Gastroesophageal sphincter (tissue), 4 donors: Measurements from ENCODE around the gene SRRD. TPM values are rescaled to one million over a fixed set of nuclear protein-coding genes. Genes with fewer than 3 reads are reported as not detected.

ENCODE experiments used
- ATAC-seq: fragments of 150-250 bp; one replicate; pipeline ENCODE4 v1.9.1; 2016; ENCODE audit warnings: mild to moderate bottlenecking, moderate library complexity
- H3K27ac ChIP-seq, 4 donors: fragments of 200-600 bp; sonication (generic) in 3 of 4; 1 replicate in 3 of 4; 2 replicates in 1 of 4; pipeline ENCODE4 v1.5.1; 2016 to 2019
- H3K27me3 ChIP-seq: fragments of 200-600 bp; sonication (generic); one replicate; pipeline ENCODE4 v1.5.1; 2019
- H3K36me3 ChIP-seq, 2 donors: fragments of 200-600 bp; sonication (generic); one replicate each; pipeline ENCODE4 v1.5.1; 2019; ENCODE audit warnings: control low read depth in 1 of 2
- H3K4me1 ChIP-seq, 3 donors: fragments of 200-600 bp; sonication (generic); 1 replicate in 2 of 3; 2 replicates in 1 of 3; pipeline ENCODE4 v1.5.1; 2016 to 2019; ENCODE audit warnings: control low read depth in 2 of 3
- H3K4me3 ChIP-seq, 2 donors: fragments of 200-600 bp; sonication (generic); one replicate each; pipeline ENCODE4 v1.5.1; 2019; ENCODE audit warnings: mild to moderate bottlenecking in 1 of 2, moderate library complexity in 1 of 2
- H3K9me3 ChIP-seq, 3 donors: fragments of 200-600 bp; sonication (generic); one replicate each; pipeline ENCODE4 v1.5.1; 2017 to 2019; ENCODE audit warnings: control low read depth in 2 of 3
- EP300 ChIP-seq: sonication (generic); formaldehyde crosslinking; IDR thresholded peaks from one replicate; pipeline ENCODE4 v1.6.1; 2017; ENCODE audit warnings: antibody characterized with exemption, mild to moderate bottlenecking
- POLR2A ChIP-seq, 2 donors: fragments of 450-650 bp; IDR thresholded peaks; one replicate each; pipeline ENCODE4 v1.6.1; 2017; ENCODE audit warnings: antibody characterized with exemption in 2 of 2, mild to moderate bottlenecking in 2 of 2, moderate library complexity in 1 of 2
- POLR2AphosphoS5 ChIP-seq: sonication (generic); formaldehyde crosslinking; IDR thresholded peaks from one replicate; pipeline ENCODE4 v1.6.1; 2017; ENCODE audit warnings: antibody characterized with exemption
- WGBS, 2 donors: methylation state at CpG; one replicate each; pipeline ENCODE4 v1.1.5; 2018; ENCODE audit warnings: low coverage in 1 of 2; 5-methylcytosine and 5-hydroxymethylcytosine counted together
- total RNA-seq, 4 donors: library from RNA; depleted of rRNA; stranded (reverse); fragments of >200 nt; gene quantifications; one replicate each; pipeline ENCODE4 v1.1.0, GENCODE V29; 2016
- TF ChIP-seq, protein P1 (sequence below), 4 experiments: fragments of 200-600 bp in 2 of 4; fragments of 450-650 bp in 2 of 4; sonication (generic) in 1 of 4; IDR thresholded peaks; one replicate each; pipeline ENCODE4 v1.5.1; 2017 to 2019; ENCODE audit warnings: antibody characterized with exemption in 4 of 4, mild to moderate bottlenecking in 2 of 4, moderate library complexity in 2 of 4

Gene SRRD
- total RNA-seq, 4 donors from 2014 or later = 16.7 to 30.0 (median 23.5) TPM

DNA sequence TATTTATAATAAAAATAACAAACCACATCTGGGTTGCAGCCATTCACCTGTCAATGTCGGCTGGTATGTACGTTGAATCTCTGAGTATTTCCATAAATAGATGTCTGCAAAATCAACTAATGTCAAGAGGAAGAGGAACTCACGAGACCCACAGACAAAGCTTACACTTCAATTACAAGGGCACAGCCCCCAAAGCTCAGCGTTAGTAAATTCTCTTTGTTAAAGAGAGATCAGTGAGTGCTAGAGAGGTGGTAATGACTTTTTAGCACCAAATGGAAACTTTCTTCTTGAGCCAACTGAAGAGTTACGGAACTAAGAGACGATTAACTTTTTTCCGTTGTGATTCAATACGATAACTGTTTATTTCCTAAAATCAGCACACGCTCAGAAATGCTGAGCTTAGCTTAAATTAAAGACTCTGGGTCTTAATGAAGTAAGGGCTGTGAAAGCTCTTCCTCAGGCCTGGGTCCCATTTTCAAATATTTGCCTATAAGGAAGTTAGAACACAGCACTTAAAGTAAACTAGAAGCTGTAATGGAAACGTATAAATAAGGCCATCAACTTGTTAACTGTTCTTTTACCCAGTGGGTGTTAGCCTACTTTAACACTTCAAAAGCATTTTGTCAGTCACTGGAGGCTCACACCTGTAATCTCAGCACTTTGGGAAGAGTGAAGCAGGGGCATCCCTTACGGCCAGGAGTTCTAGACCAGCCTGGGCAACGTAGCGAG lies 51.4 kb downstream of the SRRD start:
- Histone ChIP-seq H3K4me1 (no peaks in the 10 kb centered on the region), H3K4me3 (no peak overlapping the region), H3K27ac (no peak overlapping the region), H3K9me3 (no peaks in the 10 kb centered on the region), H3K36me3 (peaks cover 0 to 50% of the 10 kb centered on the region in 2 donors), H3K27me3 (no peaks in the 10 kb centered on the region)
- no peak for TF ChIP-seq POLR2AphosphoS5
- no peak for TF ChIP-seq EP300
- TF ChIP-seq POLR2A (IDR thresholded peaks at IDR 0.05) = no peak
- TF ChIP-seq, protein P1, sequence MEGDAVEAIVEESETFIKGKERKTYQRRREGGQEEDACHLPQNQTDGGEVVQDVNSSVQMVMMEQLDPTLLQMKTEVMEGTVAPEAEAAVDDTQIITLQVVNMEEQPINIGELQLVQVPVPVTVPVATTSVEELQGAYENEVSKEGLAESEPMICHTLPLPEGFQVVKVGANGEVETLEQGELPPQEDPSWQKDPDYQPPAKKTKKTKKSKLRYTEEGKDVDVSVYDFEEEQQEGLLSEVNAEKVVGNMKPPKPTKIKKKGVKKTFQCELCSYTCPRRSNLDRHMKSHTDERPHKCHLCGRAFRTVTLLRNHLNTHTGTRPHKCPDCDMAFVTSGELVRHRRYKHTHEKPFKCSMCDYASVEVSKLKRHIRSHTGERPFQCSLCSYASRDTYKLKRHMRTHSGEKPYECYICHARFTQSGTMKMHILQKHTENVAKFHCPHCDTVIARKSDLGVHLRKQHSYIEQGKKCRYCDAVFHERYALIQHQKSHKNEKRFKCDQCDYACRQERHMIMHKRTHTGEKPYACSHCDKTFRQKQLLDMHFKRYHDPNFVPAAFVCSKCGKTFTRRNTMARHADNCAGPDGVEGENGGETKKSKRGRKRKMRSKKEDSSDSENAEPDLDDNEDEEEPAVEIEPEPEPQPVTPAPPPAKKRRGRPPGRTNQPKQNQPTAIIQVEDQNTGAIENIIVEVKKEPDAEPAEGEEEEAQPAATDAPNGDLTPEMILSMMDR (IDR thresholded peaks at IDR 0.05) = no peak
- WGBS, 2 donors = 47 to 54% methylated on average over 12 to 13 of the region's 13 CpGs
- ATAC-seq = no peak

DNA sequence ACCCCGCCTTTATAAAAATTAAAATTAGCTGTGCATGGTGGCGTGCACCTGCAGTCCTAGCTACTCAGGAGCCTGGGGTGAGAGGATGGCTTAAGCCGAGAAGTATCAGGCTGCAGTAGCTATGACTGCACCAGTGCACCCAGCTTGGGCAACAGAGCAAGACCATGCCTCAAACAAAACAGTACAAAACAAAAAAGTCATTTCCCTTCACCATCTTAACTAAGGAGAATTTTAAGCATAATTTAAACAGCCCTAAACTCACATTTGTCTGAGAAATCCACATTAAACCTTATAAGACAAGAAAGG lies 51.9 kb downstream of the SRRD start:
- peaks cover 0 to 50% of the 10 kb centered on the region in 2 donors for H3K36me3 ChIP-seq
- TF ChIP-seq, protein P1 (IDR thresholded peaks at IDR 0.05) = no peak
- no peak for TF ChIP-seq POLR2AphosphoS5
- no peak for TF ChIP-seq POLR2A (IDR thresholded peaks at IDR 0.05)
- no peak for TF ChIP-seq EP300
- 92 to 100% methylated on average over 1 to 3 of the region's 3 CpGs for WGBS, 2 donors
- no peak overlapping the region for H3K4me3 ChIP-seq
- no peaks in the 10 kb centered on the region for H3K27me3 ChIP-seq
- H3K9me3 ChIP-seq = no peaks in the 10 kb centered on the region
- H3K27ac ChIP-seq = no peak overlapping the region
- H3K4me1 ChIP-seq = no peaks in the 10 kb centered on the region
- ATAC-seq = no peak

- no peaks in the 10 kb centered on the region for H3K27me3 ChIP-seq
- H3K4me1 ChIP-seq = no peaks in the 10 kb centered on the region
- H3K27ac ChIP-seq = no peak overlapping the region
- ATAC-seq = no peak
- TF ChIP-seq POLR2A (IDR thresholded peaks at IDR 0.05) (no peak), EP300 (no peak), POLR2AphosphoS5 (no peak)
- TF ChIP-seq, protein P1 (IDR thresholded peaks at IDR 0.05) = no peak
- H3K4me3 ChIP-seq = no peak overlapping the region
- H3K9me3 ChIP-seq = no peaks in the 10 kb centered on the region
- peaks cover 0 to 50% of the 10 kb centered on the region in 2 donors for H3K36me3 ChIP-seq
- WGBS, 2 donors = 90 to 93% methylated on average over 2 to 3 of the region's 12 CpGs
Measured at GRCh38 chr22:26536056-26536761, 52.5 kb downstream of the SRRD start.

DNA sequence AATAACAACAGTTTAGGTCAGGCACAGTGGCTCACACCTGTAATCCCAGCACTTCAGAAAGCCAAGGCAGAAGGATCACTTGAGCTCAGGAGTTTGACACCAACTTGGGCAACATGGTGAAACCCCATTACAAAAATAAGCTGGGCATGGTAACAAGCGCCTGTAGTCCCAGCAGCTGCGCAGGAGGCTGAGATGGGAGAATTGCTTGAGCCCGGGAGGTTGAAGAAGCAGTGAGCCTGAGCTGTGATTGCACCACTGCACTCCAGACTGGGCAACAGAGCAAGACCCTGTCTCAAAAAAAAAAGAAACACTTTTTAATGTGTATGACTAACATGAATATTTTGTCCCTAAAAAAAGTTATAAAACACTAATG lies 53.1 kb downstream of the SRRD start:
- ATAC-seq = no peak
- no peaks in the 10 kb centered on the region for H3K9me3 ChIP-seq
- no peak overlapping the region for H3K27ac ChIP-seq
- no peaks in the 10 kb centered on the region for H3K27me3 ChIP-seq
- WGBS, 2 donors = 71% methylated on average over 1 of the region's 3 CpGs; no CpG with 5 or more reads in 1 of the 2 donors
- TF ChIP-seq, protein P1 (IDR thresholded peaks at IDR 0.05) = no peak
- TF ChIP-seq POLR2AphosphoS5 = no peak
- TF ChIP-seq EP300 = no peak
- TF ChIP-seq POLR2A (IDR thresholded peaks at IDR 0.05) = no peak
- peaks cover 0 to 50% of the 10 kb centered on the region in 2 donors for H3K36me3 ChIP-seq
- H3K4me1 ChIP-seq = no peaks in the 10 kb centered on the region
- H3K4me3 ChIP-seq = no peak overlapping the region

GRCh38 chr22:26540119-26540518 lies 56.4 kb downstream of the SRRD start:
- no peak for TF ChIP-seq POLR2A (IDR thresholded peaks at IDR 0.05)
- TF ChIP-seq, protein P1 (IDR thresholded peaks at IDR 0.05) = no peak
- TF ChIP-seq POLR2AphosphoS5 = no peak
- TF ChIP-seq EP300 = no peak
- Histone ChIP-seq H3K4me1 (no peaks in the 10 kb centered on the region), H3K27ac (no peak overlapping the region), H3K9me3 (no peaks in the 10 kb centered on the region), H3K27me3 (no peaks in the 10 kb centered on the region), H3K36me3 (peaks cover 0 to 48% of the 10 kb centered on the region in 2 donors), H3K4me3 (no peak overlapping the region)
- no peak for ATAC-seq
- WGBS, 2 donors = 100% methylated on average over 1 to 2 of the region's 2 CpGs
